ENCODE measurements around the gene HLF. TPM values are rescaled to one million over a fixed set of nuclear protein-coding genes. Genes with fewer than 3 reads are reported as not detected.

Gene HLF
- total RNA-seq, 4 donors from 2014 or later: 8.5 to 17.5 (median 13.3) TPM

DNA sequence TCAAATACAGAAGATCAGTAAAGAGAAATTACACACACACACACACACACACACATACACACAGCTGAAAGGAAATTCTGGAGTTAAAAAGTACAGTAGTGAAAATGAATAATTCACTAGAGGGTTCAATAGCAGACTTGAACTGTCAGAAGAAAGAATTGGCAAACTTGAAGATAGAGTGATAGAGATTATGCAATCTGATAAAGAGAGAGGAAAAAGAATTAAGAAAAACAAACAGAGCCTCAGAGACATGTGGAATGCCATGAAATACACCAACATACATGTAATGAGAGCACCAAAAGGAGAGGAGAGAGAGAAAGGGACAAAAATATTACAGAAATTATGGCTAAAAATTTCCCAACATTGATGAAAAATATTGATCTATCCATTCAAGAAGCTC is 96.2 kb downstream of the HLF start:
- intact Hi-C loops (cut with DNase I; ENCODE audit: low total_unique reads): no loop called here
- no peak for TF ChIP-seq POLR2AphosphoS5 (IDR thresholded peaks at IDR 0.05)
- TF ChIP-seq, protein P1, sequence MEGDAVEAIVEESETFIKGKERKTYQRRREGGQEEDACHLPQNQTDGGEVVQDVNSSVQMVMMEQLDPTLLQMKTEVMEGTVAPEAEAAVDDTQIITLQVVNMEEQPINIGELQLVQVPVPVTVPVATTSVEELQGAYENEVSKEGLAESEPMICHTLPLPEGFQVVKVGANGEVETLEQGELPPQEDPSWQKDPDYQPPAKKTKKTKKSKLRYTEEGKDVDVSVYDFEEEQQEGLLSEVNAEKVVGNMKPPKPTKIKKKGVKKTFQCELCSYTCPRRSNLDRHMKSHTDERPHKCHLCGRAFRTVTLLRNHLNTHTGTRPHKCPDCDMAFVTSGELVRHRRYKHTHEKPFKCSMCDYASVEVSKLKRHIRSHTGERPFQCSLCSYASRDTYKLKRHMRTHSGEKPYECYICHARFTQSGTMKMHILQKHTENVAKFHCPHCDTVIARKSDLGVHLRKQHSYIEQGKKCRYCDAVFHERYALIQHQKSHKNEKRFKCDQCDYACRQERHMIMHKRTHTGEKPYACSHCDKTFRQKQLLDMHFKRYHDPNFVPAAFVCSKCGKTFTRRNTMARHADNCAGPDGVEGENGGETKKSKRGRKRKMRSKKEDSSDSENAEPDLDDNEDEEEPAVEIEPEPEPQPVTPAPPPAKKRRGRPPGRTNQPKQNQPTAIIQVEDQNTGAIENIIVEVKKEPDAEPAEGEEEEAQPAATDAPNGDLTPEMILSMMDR (IDR thresholded peaks at IDR 0.05): no peak
- no peak for TF ChIP-seq POLR2A (IDR thresholded peaks at IDR 0.05)
- no peak for TF ChIP-seq EP300 (IDR thresholded peaks at IDR 0.05; ENCODE audit: low read depth)

DNA sequence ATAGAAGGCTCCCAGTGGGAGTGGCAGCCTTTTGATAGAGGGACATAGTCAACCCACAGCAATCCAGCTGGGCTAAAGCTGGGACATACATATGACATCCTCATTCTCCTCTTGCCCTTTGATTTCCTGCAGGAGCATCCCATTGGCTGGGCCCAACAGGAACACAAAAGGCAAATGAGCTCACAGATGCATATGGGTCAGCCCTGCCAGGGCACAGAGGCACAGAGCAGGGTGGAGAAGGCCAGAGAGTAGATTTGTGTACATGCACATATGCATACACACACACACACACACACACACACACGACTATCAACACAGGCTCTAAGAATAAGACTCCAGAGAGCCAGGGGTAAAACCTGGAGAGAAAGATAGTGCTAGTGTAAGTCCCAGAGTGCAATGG is 98.3 kb downstream of the HLF start:
- TF ChIP-seq EP300 (IDR thresholded peaks at IDR 0.05; ENCODE audit: low read depth) (no peak), POLR2AphosphoS5 (IDR thresholded peaks at IDR 0.05) (no peak), POLR2A (IDR thresholded peaks at IDR 0.05) (no peak)
- TF ChIP-seq, protein P1 (IDR thresholded peaks at IDR 0.05): no peak
- no peak for DNase-seq
- H3K27me3 ChIP-seq: no peaks in the 10 kb centered on the region
- intact Hi-C loops (cut with DNase I; ENCODE audit: low total_unique reads): no loop called here
- WGBS, 2 donors (ENCODE audit: low coverage in 1 of 2): 80% methylated on average over 1 of the region's 1 CpG; no CpG with 5 or more reads in 1 of the 2 donors
- peaks cover 0 to 8% of the 10 kb centered on the region in 2 donors for H3K9me3 ChIP-seq
- H3K4me3 ChIP-seq: no peak overlapping the region
- H3K27ac ChIP-seq: no peak overlapping the region
- H3K36me3 ChIP-seq: no peaks in the 10 kb centered on the region
- H3K4me1 ChIP-seq: no peaks in the 10 kb centered on the region
- in situ Hi-C loops (cut with MboI; ENCODE audit: low pct_ligation_motif_present in 1 of 4, low pct_unique_long_range_greater_than_20kb in 1 of 4, low sequenced_read_pairs in 3 of 4): no loop called here

More for the DNA sequence above, 96.2 kb downstream of the HLF start:
- Histone ChIP-seq H3K36me3 (no peaks in the 10 kb centered on the region), H3K27ac (no peak overlapping the region), H3K4me3 (no peak overlapping the region), H3K27me3 (no peaks in the 10 kb centered on the region), H3K9me3 (peaks cover 0 to 8% of the 10 kb centered on the region in 2 donors), H3K4me1 (no peaks in the 10 kb centered on the region)
- in situ Hi-C loops (cut with MboI; ENCODE audit: low pct_ligation_motif_present in 1 of 4, low pct_unique_long_range_greater_than_20kb in 1 of 4, low sequenced_read_pairs in 3 of 4): no loop called here
- DNase-seq: no peak

DNA sequence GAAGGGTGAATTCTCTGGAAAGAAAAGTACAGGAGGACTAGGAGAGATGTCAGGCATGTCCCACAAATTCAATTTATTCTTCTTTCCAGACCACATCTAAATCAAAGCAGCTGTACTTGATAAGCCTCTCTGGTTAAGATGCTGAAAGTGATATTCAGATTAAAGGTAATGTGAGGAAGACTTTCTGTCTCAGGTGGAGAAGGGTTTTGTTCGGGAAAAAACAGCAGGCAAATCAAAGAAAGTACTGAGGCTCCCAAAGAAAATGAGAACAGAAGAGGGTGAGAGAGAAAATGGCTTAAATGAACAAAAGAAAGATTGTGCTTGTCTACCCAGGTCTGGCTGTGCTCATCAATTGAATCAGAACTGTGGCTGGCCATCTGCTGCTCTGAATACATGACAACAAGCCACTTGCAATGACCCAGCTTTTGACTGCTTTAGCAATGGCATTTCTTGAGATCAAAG is 101.3 kb downstream of the HLF start:
- H3K27me3 ChIP-seq: no peaks in the 10 kb centered on the region
- peaks cover 0 to 5% of the 10 kb centered on the region in 2 donors for H3K9me3 ChIP-seq
- H3K27ac ChIP-seq: no peak overlapping the region
- in situ Hi-C loops (cut with MboI; ENCODE audit: low pct_ligation_motif_present in 1 of 4, low pct_unique_long_range_greater_than_20kb in 1 of 4, low sequenced_read_pairs in 3 of 4): no loop called here
- TF ChIP-seq EP300 (IDR thresholded peaks at IDR 0.05; ENCODE audit: low read depth) (no peak), POLR2AphosphoS5 (IDR thresholded peaks at IDR 0.05) (no peak), POLR2A (IDR thresholded peaks at IDR 0.05) (no peak)
- TF ChIP-seq, protein P1 (IDR thresholded peaks at IDR 0.05): no peak
- WGBS, 2 donors (ENCODE audit: low coverage in 1 of 2): 73 to 100% methylated on average over 1 of the region's 1 CpG
- no peak for DNase-seq
- no peaks in the 10 kb centered on the region for H3K36me3 ChIP-seq
- no peak overlapping the region for H3K4me3 ChIP-seq
- H3K4me1 ChIP-seq: no peaks in the 10 kb centered on the region
- intact Hi-C loops (cut with DNase I; ENCODE audit: low total_unique reads): no loop called here

DNA sequence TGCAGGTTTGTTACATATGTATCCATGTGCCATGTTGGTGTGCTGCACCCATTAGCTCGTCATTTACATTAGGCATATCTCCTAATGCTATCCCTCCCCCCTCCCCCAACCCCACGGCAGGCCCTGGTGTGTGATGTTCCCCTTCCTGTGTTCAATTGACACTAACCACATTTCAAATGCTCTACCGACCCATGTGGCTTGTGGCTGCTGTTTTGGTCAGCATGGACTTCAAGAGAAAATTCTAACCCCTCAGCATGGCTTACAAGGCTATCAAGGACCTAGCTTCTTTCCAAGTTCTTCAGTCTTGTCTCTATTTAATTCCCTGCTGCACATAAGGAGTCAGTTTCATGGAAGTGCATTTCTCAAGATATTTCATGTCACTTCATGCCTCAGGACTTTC is 103.9 kb downstream of the HLF start:
- in situ Hi-C loops (cut with MboI; ENCODE audit: low pct_ligation_motif_present in 1 of 4, low pct_unique_long_range_greater_than_20kb in 1 of 4, low sequenced_read_pairs in 3 of 4): no loop called here
- TF ChIP-seq EP300 (IDR thresholded peaks at IDR 0.05; ENCODE audit: low read depth) (no peak), POLR2A (IDR thresholded peaks at IDR 0.05) (no peak), POLR2AphosphoS5 (IDR thresholded peaks at IDR 0.05) (no peak)
- TF ChIP-seq, protein P1 (IDR thresholded peaks at IDR 0.05): no peak
- no peaks in the 10 kb centered on the region for H3K36me3 ChIP-seq
- 70% methylated on average over 3 of the region's 3 CpGs; no CpG with 5 or more reads in 1 of the 2 donors for WGBS, 2 donors (ENCODE audit: low coverage in 1 of 2)
- no peak for DNase-seq
- intact Hi-C loops (cut with DNase I; ENCODE audit: low total_unique reads): no loop called here
- H3K4me3 ChIP-seq: no peak overlapping the region
- no peak overlapping the region for H3K27ac ChIP-seq
- H3K4me1 ChIP-seq: no peaks in the 10 kb centered on the region
- H3K27me3 ChIP-seq: no peaks in the 10 kb centered on the region
- H3K9me3 ChIP-seq: no peaks in the 10 kb centered on the region

Other genes with a start within 250 kb of the HLF start
- 10 to 100 TPM in 3 of 4 donors, 1 to 10 TPM in 1; 4.8 to 18.9 (median 14.3) TPM for gene MMD, start 156.9 kb downstream of the HLF start, total RNA-seq
- gene SMIM36, start 246.5 kb downstream of the HLF start, total RNA-seq: not detected